Measurements from ENCODE around the gene C6orf132.

The C6orf132 gene

GRCh38 chr6:42128460-42129359, 13.7 kb downstream of the C6orf132 start:
- in situ Hi-C loops (cut with HindIII; ENCODE audit: low pct_ligation_motif_present, low sequenced_read_pairs) = no loop called here
- no peaks in the 10 kb centered on the region for H3K27me3 ChIP-seq (replicated peaks)
- no peak for DNase-seq
- H3K27ac ChIP-seq = no peak overlapping the region
- peaks cover 25% of the 10 kb centered on the region for H3K36me3 ChIP-seq (replicated peaks)
- peak; percentile 18 for TF ChIP-seq CTCF (IDR thresholded peaks at IDR 0.05; ENCODE audit: low read depth, low read length, missing control alignments)
- no peak overlapping the region for H3K4me3 ChIP-seq (ENCODE audit: low read depth, low read length)

GRCh38 chr6:42125663-42126062, 16.8 kb downstream of the C6orf132 start:
- no peak for TF ChIP-seq CTCF (IDR thresholded peaks at IDR 0.05; ENCODE audit: low read depth, low read length, missing control alignments)
- Histone ChIP-seq H3K36me3 (replicated peaks) (peaks cover 25% of the 10 kb centered on the region), H3K27me3 (replicated peaks) (no peaks in the 10 kb centered on the region), H3K27ac (no peak overlapping the region), H3K4me3 (ENCODE audit: low read depth, low read length) (no peak overlapping the region)
- in situ Hi-C loops (cut with HindIII; ENCODE audit: low pct_ligation_motif_present, low sequenced_read_pairs) = no loop called here
- no peak for DNase-seq

- in situ Hi-C loops (cut with HindIII; ENCODE audit: low pct_ligation_motif_present, low sequenced_read_pairs) = no loop called here
- Histone ChIP-seq H3K36me3 (replicated peaks) (peaks cover 25% of the 10 kb centered on the region), H3K27me3 (replicated peaks) (no peaks in the 10 kb centered on the region), H3K27ac (no peak overlapping the region), H3K4me3 (ENCODE audit: low read depth, low read length) (no peak overlapping the region)
- DNase-seq = no peak
- TF ChIP-seq CTCF (IDR thresholded peaks at IDR 0.05; ENCODE audit: low read depth, low read length, missing control alignments) = no peak
Observed at GRCh38 chr6:42125231-42125630, 17.2 kb downstream of the C6orf132 start.

- H3K27ac ChIP-seq = no peak overlapping the region
- in situ Hi-C loops (cut with HindIII; ENCODE audit: low pct_ligation_motif_present, low sequenced_read_pairs) = no loop called here
- H3K4me3 ChIP-seq (ENCODE audit: low read depth, low read length) = no peak overlapping the region
- H3K36me3 ChIP-seq (replicated peaks) = peaks cover 25% of the 10 kb centered on the region
- no peak for TF ChIP-seq CTCF (IDR thresholded peaks at IDR 0.05; ENCODE audit: low read depth, low read length, missing control alignments)
- DNase-seq = no peak
- H3K27me3 ChIP-seq (replicated peaks) = no peaks in the 10 kb centered on the region
Observed at GRCh38 chr6:42124223-42124836, 18.1 kb downstream of the C6orf132 start.

- no peak overlapping the region for H3K27ac ChIP-seq
- DNase-seq = no peak
- TF ChIP-seq CTCF (IDR thresholded peaks at IDR 0.05; ENCODE audit: low read depth, low read length, missing control alignments) = no peak
- H3K4me3 ChIP-seq (ENCODE audit: low read depth, low read length) = no peak overlapping the region
- H3K36me3 ChIP-seq (replicated peaks) = peaks cover 25% of the 10 kb centered on the region
- no peaks in the 10 kb centered on the region for H3K27me3 ChIP-seq (replicated peaks)
- in situ Hi-C loops (cut with HindIII; ENCODE audit: low pct_ligation_motif_present, low sequenced_read_pairs) = no loop called here
Observed at GRCh38 chr6:42123379-42124103, 18.9 kb downstream of the C6orf132 start.
